IMR-90 (cell line): ENCODE measurements around the gene PSMA8.

ENCODE experiments used
- POLR2A ChIP-seq: IDR thresholded peaks from 2 replicates; pipeline ENCODE4 v1.6.1; 2012; ENCODE audit warnings: mild to moderate bottlenecking, low read depth, low read length
- TF ChIP-seq, protein P1 (sequence below): conservative IDR thresholded peaks from 2 replicates; pipeline ENCODE4 v1.5.1; 2012; ENCODE audit warnings: mild to moderate bottlenecking, low read depth, low read length, improper control_type of control experiment

DNA sequence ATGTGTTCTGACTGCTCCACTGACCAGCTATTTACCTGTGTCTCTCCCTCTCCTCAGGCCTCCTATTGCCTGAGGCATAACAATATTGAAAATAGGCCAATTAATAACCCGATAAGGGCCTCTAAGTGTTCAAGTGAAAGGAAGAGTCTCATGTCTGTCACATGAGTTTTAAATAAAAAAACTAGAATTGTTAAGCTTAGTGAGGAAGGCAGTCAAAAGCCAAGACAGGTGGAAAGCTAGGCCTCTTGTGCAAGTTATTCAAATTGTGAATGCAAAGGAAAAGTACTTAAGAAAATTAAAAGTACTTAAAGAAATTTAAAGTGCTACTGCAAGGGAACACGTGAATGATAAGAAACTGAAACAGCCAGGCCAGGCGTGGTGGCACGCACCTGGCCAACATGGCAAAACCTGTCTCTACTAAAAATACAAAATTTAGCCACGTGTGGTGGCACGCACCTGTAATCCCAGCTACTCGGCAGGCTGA, 47.7 kb downstream of the PSMA8 start:
- TF ChIP-seq, protein P1, sequence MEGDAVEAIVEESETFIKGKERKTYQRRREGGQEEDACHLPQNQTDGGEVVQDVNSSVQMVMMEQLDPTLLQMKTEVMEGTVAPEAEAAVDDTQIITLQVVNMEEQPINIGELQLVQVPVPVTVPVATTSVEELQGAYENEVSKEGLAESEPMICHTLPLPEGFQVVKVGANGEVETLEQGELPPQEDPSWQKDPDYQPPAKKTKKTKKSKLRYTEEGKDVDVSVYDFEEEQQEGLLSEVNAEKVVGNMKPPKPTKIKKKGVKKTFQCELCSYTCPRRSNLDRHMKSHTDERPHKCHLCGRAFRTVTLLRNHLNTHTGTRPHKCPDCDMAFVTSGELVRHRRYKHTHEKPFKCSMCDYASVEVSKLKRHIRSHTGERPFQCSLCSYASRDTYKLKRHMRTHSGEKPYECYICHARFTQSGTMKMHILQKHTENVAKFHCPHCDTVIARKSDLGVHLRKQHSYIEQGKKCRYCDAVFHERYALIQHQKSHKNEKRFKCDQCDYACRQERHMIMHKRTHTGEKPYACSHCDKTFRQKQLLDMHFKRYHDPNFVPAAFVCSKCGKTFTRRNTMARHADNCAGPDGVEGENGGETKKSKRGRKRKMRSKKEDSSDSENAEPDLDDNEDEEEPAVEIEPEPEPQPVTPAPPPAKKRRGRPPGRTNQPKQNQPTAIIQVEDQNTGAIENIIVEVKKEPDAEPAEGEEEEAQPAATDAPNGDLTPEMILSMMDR: no peak
- TF ChIP-seq POLR2A: no peak
